ENCODE data around the gene FCN3.

Gene FCN3

DNA sequence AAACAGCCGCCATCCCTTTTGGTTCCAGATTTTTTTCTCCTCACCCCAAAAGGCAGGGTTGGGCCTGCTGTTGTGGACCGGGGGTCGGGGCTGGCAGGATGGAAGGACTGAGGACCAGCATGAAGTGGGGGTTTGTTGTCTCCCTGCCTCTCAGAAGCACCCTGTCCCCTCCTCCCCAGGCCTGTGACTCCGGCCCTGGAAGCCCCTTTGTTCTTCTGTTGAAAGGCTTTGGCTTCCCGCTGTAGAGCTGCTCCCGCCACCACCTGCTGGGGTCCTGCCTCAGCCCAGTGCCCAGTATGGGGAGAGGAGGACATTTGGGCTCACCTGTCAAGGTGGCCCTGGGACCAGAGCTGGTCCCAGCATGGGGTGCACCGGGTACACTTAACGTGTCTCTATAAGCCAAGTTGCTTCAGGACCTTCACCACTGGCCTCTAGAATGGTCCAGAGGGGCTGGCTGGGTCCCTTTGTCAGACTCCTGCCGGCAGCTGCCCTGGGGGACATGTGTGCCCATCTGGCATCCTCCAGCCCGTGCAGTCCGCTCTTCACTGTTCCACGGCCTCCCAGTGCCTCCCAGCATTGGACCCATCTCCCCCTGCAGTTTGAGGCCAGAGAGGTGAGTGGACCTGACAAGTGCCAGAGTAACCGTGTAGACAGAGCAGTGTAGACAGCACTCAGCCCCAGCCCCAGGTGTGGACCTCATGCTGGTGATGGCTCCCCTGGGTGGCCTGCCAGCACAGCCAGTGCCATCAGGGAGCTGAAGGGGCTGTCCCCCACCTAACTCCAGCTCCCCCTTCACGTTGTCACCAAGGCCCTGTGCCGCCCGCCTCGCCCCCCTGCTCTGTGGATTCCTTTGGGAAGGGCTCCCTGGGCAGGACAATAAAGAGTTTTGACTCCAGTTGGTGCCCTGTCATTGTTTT is 38.9 kb downstream of the FCN3 start:
- TF ChIP-seq FOXP2 (optimal IDR thresholded peaks at IDR 0.05; ENCODE audit: control extremely low read depth, extremely low read length, insufficient read depth) (no peak), EZH2 (IDR thresholded peaks at IDR 0.05) (no peak), POLR2AphosphoS5 (IDR thresholded peaks at IDR 0.05; ENCODE audit: borderline replicate concordance, low read depth, low read length) (no peak)

DNA sequence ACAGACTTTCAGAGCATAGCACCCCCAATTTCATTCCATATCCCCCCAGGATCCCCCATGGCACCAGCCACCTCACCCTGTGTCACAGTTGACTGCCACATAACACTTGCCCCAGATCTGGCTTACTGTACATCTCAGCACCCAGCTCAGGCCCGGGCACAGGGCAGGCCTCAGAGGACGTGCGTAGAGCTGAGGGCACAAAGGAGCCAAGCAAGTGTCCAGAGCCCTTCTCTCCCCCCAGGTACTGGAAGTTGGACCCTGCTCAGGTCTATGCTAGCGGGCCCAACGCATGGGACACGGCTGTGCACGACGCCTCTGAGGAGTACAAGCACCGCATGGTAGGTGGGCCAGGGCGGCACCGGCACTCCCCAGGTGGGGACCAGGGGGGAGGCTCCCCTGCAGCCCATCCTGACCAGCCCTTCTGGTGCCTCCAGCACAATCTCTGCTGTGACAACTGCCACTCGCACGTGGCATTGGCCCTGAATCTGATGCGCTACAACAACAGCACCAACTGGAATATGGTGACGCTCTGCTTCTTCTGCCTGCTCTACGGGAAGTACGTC is 40.8 kb downstream of the FCN3 start:
- Histone ChIP-seq H3K9ac (ENCODE audit: insufficient read length) (no peak overlapping the region), H3K36me3 (ENCODE audit: insufficient read depth, low read length) (peaks cover 35% of the 10 kb centered on the region; the same call in 1 of the 2 replicates), H3K27ac (no peak overlapping the region), H3K4me3 (no peak overlapping the region), H3K9me3 (ENCODE audit: low read depth, low read length) (no peaks in the 10 kb centered on the region)
- TF ChIP-seq POLR2AphosphoS5 (IDR thresholded peaks at IDR 0.05; ENCODE audit: borderline replicate concordance, low read depth, low read length) (peak; percentile 18; the same call in 1 of the 2 replicates), FOXP2 (optimal IDR thresholded peaks at IDR 0.05; ENCODE audit: control extremely low read depth, extremely low read length, insufficient read depth) (no peak)
- no peak for DNase-seq (ENCODE audit: low read depth, low spot score)

More for the DNA sequence above, 38.9 kb downstream of the FCN3 start:
- H3K27ac ChIP-seq, result no peak overlapping the region
- no peak overlapping the region for H3K9ac ChIP-seq (ENCODE audit: insufficient read length)
- DNase-seq (ENCODE audit: low read depth, low spot score), result no peak
- no peaks in the 10 kb centered on the region for H3K9me3 ChIP-seq (ENCODE audit: low read depth, low read length)
- no peak overlapping the region for H3K4me3 ChIP-seq
- peaks cover 35% of the 10 kb centered on the region; the same call in 1 of the 2 replicates for H3K36me3 ChIP-seq (ENCODE audit: insufficient read depth, low read length)

DNA sequence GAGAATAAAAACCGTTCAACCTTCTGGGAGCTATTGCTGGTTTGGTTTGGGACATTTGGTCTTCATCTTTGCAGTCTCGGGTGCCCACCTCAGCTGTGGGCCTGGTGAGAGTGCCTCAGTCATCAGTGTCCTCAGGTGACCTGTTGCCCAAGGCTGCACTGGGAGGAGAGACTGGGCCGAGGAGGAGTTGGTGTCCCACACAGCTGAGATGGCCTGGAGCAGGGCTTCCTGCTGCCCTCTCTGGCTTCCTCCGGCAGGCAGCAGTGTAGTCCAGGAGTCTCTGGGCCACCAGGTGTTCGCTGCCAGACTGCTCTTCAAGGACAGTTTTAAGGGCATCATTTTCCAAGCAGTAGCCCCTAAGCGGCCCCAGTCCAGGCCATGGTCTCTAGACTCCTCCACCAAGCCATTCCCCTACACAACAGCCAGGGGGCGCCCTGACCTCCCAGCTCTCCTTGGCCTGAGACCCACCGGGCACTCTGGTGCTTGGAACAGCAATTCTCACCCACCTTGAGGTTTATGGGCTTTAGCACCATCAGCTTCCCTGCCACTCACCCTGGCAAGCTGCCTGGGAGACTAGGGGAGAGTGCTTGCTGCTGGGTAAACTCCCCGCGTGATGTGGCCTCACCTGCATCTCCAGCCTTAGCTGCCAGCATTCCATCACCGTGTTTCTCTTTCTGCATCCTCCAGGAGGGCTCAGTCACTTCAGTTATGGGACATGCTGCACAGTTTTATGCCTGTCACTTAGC is 41.9 kb downstream of the FCN3 start:
- no peak for DNase-seq (ENCODE audit: low read depth, low spot score)
- no peak overlapping the region for H3K4me3 ChIP-seq
- no peaks in the 10 kb centered on the region for H3K9me3 ChIP-seq (ENCODE audit: low read depth, low read length)
- no peak overlapping the region for H3K27ac ChIP-seq
- no peak overlapping the region for H3K9ac ChIP-seq (ENCODE audit: insufficient read length)
- peaks cover 45% of the 10 kb centered on the region; the same call in 1 of the 2 replicates for H3K36me3 ChIP-seq (ENCODE audit: insufficient read depth, low read length)
- no peak for TF ChIP-seq EZH2 (IDR thresholded peaks at IDR 0.05)

DNA sequence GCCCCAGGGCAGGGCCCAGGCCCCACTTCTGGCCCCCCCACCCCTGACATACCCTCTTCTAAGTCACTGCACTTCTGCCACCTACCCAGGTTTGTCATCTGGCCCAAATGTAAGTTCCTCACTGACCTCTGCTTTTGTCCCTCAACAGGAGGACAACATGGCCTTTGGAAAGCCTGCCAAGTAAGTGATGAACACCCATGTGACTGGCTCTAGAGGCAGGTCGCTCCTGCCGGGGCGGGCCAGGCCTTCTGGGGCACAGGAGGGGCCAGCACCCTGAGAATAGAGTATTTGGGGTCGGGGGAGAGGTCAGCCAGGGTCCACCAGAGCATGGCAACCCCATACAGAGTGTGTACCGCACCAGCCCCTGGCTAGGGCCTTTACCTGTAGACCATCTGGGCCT is 42.7 kb downstream of the FCN3 start:
- TF ChIP-seq EZH2 (IDR thresholded peaks at IDR 0.05), result no peak
- no peak overlapping the region for H3K4me3 ChIP-seq
- no peak for DNase-seq (ENCODE audit: low read depth, low spot score)
- H3K27ac ChIP-seq, result no peak overlapping the region
- no peaks in the 10 kb centered on the region for H3K9me3 ChIP-seq (ENCODE audit: low read depth, low read length)
- no peak overlapping the region for H3K9ac ChIP-seq (ENCODE audit: insufficient read length)
- H3K36me3 ChIP-seq (ENCODE audit: insufficient read depth, low read length), result peaks cover 47% of the 10 kb centered on the region; the same call in 1 of the 2 replicates

DNA sequence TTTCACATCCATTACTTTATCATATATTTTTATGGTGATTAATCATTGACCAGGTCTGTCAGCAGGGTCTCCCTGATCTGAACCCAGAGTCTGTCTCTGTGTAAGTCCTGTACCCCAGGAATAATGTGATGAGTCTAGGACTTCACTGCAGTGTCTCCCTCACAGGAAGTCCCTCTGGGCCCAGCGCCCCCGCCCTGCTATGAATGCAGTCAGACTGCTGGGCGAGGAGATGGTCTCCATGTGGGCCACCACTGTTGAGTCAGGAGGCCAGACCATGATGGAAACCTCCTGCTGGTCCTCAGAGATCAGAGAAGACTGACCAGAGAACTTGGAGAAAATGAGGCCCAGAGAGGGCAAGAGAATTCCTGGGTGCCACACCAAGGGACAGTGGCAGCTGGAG is 43.2 kb downstream of the FCN3 start:
- Histone ChIP-seq H3K36me3 (ENCODE audit: insufficient read depth, low read length) (peaks cover 52% of the 10 kb centered on the region), H3K27ac (no peak overlapping the region), H3K4me3 (no peak overlapping the region), H3K9ac (ENCODE audit: insufficient read length) (no peak overlapping the region), H3K9me3 (ENCODE audit: low read depth, low read length) (no peaks in the 10 kb centered on the region)
- TF ChIP-seq FOXP2 (optimal IDR thresholded peaks at IDR 0.05; ENCODE audit: control extremely low read depth, extremely low read length, insufficient read depth), result no peak
- no peak for TF ChIP-seq POLR2AphosphoS5 (IDR thresholded peaks at IDR 0.05; ENCODE audit: borderline replicate concordance, low read depth, low read length)
- no peak for TF ChIP-seq EZH2 (IDR thresholded peaks at IDR 0.05)
- no peak for DNase-seq (ENCODE audit: low read depth, low spot score)

DNA sequence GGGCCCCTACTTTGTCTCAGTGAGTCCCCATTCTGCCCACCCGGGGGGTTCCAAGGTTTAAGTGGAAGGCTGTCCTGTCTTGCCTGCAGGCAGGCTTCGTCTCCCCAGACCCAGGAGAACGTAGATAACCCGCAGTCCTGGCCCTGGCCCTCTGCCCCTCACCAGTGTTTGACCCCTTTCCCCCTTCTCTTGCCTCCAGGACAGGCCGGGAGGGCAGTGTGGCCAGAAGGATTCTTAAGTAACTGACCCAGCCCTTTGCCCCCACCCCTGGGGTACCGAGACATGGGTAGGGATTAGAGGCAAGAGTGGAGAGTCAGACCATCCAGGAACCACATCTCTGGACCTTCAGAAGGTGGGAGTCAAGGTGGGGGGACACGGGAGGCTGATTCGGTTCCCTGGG is 43.8 kb downstream of the FCN3 start:
- no peak overlapping the region for H3K9ac ChIP-seq (ENCODE audit: insufficient read length)
- no peak overlapping the region for H3K4me3 ChIP-seq
- H3K36me3 ChIP-seq (ENCODE audit: insufficient read depth, low read length), result peaks cover 58% of the 10 kb centered on the region
- no peaks in the 10 kb centered on the region for H3K9me3 ChIP-seq (ENCODE audit: low read depth, low read length)
- no peak overlapping the region for H3K27ac ChIP-seq
- DNase-seq (ENCODE audit: low read depth, low spot score), result no peak
- TF ChIP-seq POLR2AphosphoS5 (IDR thresholded peaks at IDR 0.05; ENCODE audit: borderline replicate concordance, low read depth, low read length) (no peak), EZH2 (IDR thresholded peaks at IDR 0.05) (no peak), FOXP2 (optimal IDR thresholded peaks at IDR 0.05; ENCODE audit: control extremely low read depth, extremely low read length, insufficient read depth) (no peak)

DNA sequence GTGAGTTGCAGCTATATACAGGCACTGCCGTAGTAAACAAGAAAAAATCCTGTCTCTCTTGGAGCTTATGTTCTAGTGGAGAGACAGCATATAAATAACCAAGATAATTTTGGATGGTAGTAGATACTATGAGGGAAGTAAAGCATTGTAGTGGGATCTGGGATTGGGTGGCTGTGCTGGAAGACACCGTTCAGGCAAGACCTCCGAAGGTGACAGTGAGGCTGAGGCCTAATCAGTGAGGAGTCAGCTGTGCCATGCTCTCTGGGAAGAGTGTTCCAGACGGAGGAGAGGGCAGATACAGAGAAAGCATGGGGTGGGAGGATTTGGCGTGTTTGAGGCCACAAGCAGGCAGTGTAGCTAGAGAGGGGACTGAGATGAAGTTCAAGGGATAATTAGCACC is 46.7 kb downstream of the FCN3 start:
- H3K4me3 ChIP-seq, result no peak overlapping the region
- H3K9me3 ChIP-seq (ENCODE audit: low read depth, low read length), result no peaks in the 10 kb centered on the region
- no peak for DNase-seq (ENCODE audit: low read depth, low spot score)
- TF ChIP-seq FOXP2 (optimal IDR thresholded peaks at IDR 0.05; ENCODE audit: control extremely low read depth, extremely low read length, insufficient read depth) (no peak), EZH2 (IDR thresholded peaks at IDR 0.05) (no peak)
- H3K36me3 ChIP-seq (ENCODE audit: insufficient read depth, low read length), result peaks cover 58% of the 10 kb centered on the region
- H3K27ac ChIP-seq, result no peak overlapping the region
- H3K9ac ChIP-seq (ENCODE audit: insufficient read length), result no peak overlapping the region

DNA sequence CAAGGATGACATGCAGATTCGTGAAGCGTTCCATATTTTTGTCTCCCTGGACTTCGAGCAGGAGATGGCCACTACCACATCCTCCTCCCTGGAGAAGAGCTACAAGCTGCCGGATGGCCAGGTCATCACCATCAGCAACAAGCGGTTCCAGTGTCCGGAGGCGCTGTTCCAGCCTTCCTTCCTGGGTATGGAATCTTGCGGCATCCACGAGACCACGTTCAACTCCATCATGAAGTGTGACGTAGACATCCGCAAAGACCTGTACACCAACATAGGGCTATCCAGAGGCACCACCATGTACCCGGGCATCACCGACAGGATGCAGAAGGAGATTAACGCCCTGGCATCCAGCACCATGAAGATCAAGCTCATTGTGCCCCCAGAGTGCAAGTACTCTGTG is 49.3 kb downstream of the FCN3 start:
- H3K9ac ChIP-seq (ENCODE audit: insufficient read length), result no peak overlapping the region
- no peak for DNase-seq (ENCODE audit: low read depth, low spot score)
- no peaks in the 10 kb centered on the region for H3K9me3 ChIP-seq (ENCODE audit: low read depth, low read length)
- H3K4me3 ChIP-seq, result no peak overlapping the region
- TF ChIP-seq POLR2AphosphoS5 (IDR thresholded peaks at IDR 0.05; ENCODE audit: borderline replicate concordance, low read depth, low read length) (no peak), EZH2 (IDR thresholded peaks at IDR 0.05) (no peak), FOXP2 (optimal IDR thresholded peaks at IDR 0.05; ENCODE audit: control extremely low read depth, extremely low read length, insufficient read depth) (no peak)
- H3K27ac ChIP-seq, result no peak overlapping the region
- H3K36me3 ChIP-seq (ENCODE audit: insufficient read depth, low read length), result peaks cover 37% of the 10 kb centered on the region

All from SK-N-MC (cell line).